NCI-H82 treated with DMSO at 0.1 percent for 48 hours (cell line): Measurements from ENCODE around the gene ZNF394.
"Not testable (repeated sequence)": the region's sequence is repeated elsewhere in the genome, so short reads cannot be mapped to it uniquely, and the experiment has no call there.

Experiments
- DNase-seq: peaks from one replicate; lab custom pipeline; 2025; ENCODE audit not compliant: unreplicated experiment; lab: John Stamatoyannopoulos, UW

ZNF394 gene

DNA sequence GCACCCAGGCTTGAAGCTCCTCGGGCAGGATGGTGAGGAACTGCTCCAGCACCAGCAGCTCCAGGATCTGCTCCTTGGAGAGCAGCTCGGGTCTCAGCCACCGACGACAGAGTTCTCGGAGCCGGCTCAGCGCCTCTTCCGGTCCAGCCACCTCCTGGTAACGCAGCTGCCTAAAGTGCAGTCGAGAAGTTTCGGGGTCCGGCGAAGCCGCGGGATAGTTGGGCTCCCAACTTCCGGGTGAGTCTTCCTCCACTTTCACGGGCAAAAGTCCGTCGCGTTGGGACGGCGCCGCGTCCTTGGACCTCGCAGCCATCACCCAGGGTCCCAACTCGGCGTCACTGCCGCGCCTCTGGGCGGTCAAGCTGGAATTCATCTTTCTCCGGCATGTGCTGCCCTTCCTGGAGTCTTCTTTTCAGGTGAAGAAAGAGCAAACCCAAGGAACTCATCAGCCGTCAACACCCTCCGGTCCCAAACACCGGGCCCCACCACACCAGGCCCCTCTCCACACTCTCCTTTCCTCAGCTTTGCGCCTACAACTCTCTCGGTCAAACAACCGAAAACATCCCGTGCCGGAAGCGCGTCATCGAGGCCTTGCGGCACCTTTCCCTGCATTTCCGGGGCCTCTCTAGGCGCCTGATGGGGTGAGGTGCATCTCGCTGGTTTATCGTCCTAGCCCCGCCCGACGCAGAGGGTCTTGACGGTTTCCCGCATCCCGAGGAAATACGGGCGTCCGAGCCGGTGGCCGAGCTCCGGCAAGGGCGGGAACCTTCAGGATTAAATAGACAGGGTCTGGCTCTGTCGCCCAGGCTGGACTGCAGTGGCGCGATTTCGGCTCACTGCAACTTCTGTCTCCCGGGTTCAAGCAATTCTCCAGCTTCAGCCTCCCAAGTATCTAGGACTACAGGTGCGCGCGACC, at the start of gene ZNF394:
TSS of gene ZNF394 (minus strand) at position 561 of the 916 bp plus-strand sequence. CDS start at position 373, 188 bp downstream.
- DNase-seq = peak; percentile 74

DNA sequence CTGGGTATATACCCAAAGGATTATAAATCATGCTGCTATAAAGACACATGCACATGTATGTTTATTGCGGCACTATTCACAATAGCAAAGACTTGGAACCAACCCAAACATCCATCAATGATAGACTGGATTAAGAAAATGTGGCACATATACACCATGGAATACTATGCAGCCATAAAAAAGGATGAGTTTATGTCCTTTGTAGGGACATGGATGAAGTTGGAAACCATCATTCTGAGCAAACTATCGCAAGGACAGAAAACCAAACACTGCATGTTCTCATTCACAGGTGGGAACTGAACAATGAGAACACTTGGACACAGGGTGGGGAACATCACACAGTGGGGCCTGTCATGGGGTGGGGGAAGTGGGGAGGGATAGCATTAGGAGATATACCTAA, 49.5 kb upstream of the ZNF394 start:
- DNase-seq = not testable (repeated sequence)

DNA sequence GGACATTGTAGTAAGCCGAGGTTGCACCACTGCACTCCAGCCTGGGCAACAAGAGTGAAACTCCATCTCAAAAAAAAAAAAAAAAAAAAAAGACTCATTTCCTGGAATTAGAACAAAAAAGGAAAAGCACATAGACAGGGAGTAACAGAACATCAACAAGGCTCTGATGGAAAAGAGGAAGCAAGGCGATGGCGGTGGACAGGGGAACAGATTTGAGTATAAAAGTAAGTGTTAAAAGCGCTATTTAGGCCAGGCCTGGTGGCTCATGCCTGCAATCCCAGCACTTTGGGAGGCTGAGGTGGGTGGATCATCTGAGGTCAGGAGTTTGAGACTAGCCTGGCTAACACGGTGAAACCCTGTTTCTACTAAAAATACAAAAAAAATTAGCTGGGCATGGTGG, 45.2 kb upstream of the ZNF394 start:
- not testable (repeated sequence) for DNase-seq

DNA sequence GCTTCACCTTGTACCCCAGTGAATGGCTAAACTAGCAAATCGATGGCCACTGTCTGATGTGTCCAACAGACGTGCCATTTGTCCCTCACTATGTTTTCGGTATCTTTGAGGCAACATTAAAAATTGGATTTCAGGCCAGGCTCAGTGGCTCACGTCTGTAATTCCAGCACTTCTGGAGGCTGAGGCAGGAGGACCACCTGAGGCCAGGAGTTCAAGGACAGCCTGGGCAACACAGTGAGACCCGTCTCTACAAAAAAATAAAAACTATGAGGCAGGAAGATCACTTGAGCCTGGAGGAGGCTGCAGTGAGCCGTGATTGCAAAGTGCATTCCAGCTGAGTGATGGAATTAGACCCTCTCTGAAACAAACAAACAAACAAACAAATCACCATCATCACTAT, 43.8 kb upstream of the ZNF394 start:
- DNase-seq = no peak

DNA sequence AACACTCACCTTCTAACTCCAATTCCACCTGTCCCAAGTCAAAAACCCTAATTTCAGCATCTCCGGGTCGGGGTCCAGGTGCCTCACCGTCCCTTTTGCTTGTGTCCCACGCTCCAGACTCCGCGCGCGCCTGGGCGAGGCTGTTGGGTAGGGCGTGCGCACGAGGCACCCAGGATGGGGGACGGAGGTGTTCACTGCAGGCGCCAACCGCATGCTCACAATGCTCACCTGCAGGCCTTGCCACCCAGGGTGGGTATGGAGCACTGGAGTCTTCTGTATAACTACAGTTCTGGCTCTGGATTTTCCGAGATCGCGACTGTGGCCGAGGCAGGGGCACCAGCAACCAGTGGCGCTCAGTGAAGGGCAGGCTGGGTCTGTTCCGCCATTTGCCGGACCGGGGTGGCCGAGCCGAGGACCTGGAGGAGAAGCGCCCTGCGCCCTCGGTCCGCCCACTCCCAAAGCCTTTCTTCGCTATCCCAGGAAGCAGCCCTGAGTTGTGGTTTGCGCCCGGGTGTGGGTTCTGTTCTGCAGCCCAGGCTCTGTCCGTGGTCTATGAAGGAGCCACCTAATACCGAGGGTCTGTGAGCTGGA, 43.1 kb upstream of the ZNF394 start:
- DNase-seq = no peak

DNA sequence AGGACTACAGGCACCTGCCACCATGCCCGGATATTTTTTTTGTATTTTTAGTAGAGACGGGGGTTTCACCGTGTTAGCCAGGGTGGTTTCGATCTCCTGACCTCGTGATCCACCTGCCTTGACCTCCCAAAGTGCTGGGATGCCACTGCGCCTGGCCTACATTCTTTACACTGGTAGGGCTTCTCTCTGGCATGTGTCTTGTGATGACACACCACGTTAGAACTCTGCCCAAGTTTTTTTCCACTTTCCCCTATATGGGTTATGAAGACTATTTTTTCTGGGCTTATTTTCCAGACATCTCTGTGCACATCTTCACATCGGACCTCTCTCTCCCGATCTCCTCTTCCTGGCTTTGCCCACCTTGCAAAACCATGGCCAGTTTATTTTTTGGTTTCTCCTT, 41.1 kb upstream of the ZNF394 start:
- DNase-seq = no peak

DNA sequence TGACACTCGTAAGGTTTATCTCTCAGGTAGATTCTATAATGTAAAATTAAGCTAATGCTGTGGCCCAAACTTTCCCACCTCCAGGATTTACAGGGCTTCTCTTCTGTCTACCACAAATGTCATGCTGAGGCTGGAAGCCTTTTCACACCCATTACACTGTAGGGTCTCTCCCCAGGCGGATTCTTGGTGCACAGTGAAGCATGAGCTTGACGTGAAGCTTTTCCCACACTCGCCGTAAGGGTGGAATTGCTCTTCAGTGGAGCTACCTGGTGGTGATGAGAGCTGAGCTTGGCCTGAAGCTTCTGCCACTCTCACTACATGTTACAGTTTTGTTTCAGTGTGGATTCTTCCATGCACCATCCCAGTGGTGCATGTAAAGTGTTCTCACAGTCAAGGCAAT, 40.5 kb upstream of the ZNF394 start:
- no peak for DNase-seq

DNA sequence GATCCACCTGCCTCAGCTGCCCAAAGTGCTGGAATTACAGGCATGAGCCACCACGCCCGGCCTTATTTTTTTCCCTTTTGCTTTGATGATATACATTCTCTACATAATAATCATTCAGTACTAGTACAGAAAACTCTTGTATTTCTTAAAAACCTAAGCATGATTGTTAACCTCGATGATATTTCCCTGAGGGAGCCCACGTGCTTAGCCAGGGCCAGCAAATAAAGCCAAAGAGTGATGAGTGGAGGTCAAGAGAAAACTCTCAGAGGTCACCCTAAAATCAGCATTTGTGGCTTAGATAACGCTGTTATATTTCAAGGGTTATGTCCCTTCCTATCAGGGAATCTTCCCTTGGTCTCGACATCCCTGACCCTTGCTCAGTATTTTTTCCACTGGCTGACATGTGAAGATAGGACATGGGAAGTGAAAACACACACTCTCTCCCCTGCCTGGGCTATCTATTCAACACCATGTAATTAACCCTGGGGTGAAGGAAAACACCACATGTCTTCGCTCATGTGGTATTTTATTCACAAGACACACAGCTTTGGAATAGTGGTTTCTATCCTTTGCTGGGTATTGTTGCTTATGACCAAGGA, 39.2 kb upstream of the ZNF394 start:
- no peak for DNase-seq

DNA sequence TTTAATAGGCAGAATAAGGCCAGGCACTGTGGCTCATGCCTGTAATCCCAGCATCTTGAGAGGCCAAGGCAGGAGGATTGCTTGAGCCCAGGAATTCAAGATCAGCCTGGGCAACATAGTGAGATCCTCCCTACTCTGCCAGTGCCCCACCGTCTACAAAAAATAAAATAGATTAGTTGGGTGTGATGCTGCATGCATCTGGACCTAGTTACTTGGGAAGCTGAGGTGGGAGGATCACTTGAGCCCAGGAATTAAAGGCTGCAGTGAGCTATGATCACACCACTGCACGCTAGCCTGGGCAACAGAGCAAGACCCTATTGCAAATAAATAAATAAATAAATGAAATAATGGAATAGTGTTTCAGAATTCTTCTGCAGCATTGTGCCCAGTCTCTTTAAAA, 35.6 kb upstream of the ZNF394 start:
- DNase-seq = no peak

DNA sequence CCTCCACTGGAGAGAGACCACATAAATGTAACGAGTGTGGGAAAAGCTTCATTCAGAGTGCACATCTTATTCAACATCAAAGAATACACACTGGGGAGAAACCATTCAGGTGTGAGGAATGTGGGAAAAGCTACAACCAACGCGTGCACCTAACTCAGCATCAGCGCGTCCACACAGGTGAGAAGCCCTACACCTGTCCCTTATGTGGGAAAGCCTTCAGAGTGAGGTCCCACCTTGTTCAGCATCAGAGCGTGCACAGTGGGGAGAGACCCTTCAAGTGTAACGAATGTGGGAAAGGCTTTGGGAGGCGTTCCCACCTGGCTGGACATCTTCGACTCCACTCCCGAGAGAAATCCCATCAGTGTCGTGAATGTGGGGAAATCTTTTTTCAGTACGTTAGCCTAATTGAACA, 31.3 kb upstream of the ZNF394 start:
- no peak for DNase-seq

DNA sequence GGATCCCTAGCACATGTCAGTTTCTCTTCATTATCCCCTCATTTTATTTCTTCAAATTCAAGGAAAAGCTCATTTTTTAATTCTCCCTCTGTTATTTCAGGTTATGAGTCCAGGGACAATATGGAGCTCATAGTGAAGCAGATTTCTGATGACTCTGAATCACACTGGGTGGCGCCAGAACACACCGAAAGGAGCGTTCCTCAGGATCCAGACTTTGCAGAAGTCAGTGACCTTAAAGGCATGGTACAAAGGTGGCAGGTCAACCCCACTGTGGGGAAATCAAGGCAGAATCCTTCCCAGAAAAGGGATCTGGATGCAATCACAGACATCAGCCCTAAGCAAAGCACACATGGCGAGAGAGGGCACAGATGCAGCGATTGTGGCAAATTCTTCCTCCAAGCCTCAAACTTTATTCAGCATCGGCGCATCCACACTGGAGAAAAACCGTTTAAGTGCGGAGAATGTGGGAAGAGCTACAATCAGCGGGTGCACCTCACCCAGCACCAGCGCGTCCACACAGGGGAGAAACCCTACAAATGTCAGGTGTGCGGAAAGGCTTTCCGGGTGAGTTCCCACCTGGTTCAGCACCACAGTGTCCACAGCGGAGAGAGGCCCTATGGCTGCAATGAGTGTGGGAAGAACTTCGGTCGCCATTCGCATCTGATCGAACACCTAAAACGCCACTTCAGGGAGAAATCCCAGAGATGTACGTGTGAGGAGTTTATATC, 25.8 kb upstream of the ZNF394 start:
- DNase-seq = no peak

DNA sequence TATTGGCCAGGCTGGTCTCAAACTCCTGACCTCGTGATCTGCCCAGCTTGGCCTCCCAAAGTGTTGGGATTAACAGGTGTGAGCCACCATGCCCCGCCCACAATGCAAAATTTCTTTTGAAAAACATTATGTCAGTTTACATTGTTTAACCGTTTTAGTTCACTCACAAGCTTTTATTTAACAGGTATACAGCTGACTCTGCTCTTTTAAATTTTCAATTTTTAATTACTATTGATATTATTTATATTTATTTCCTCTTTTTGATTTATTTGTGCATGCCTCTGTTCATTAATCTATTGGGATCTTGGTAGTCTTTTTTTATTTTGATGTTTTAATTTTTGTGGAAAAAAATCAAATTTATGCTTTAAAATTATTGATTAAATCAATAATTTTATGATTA, 21.3 kb upstream of the ZNF394 start:
- DNase-seq = no peak

DNA sequence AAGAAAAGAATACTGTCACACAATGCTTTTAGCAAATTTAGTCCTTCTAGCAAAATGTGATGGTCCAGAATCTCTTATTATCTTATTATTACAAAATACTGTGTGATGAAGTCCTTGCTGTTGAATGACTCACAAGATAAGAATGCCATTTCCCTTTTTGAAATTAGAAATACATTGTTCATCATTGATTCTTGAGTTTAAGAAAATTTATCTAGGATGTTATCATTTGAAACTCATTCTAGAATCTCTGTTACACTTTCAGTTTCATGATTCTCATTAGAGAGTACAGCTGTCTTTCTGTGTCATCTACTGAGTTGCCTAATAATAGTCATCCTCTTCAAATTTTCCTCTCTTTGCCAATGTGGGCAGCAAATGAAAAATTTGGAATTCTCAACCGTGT, 14.0 kb upstream of the ZNF394 start:
- no peak for DNase-seq

DNA sequence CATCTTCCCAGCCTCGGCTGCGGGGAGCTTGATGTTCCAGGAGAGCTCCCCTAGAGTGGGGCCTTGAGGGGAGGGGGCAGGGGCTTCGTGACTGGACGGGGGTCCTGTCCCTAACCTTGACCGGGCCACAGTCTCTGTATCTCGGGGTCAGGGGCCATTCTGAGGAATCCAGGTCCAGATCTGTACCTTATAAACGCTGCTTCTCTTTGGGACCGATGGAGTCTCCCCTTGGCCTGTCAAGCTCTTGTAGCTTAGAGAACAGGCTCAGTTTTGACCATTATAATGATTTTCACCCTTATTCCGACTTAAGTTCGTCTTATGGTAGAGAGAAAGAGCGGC, 5.2 kb upstream of the ZNF394 start:
- no peak for DNase-seq

DNA sequence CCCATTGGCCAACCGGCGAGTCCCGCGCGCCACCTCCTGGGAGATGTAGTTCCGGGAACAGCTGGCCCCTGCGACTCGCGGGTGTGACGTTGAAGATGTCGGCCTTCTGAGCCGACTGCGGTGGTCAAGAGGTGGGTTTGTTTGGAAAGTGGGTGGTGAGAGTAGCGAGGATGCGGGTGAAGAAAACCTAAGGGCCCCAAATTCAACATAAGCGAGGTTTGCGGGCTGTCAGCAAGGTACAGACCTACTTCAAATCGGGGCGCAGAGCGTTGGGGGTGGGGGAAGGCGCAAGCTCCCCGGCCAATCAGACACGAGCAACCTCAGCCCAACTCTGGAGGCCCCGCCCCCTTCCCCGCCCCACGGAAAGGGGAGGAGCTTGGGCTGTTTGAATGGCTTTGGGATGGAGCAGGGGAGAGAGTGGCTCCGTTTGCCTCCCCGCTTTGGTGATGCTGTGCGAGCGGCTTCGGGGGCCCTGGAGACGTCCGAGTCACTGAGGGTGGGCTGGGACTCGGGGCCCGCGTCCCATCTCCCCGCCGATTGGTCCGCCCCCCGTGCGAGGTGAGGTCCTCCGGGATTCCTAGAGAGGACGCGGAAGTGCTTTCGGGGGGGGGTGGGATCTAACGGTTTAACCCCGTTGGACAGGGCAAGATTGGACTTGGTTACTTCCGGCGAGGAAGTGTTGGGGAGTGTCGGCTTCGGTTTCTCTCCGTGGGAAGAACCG, 4.7 kb upstream of the ZNF394 start, which contains the start of gene ZKSCAN5:
TSS of gene ZKSCAN5 (plus strand) at position 60 of the 721 bp plus-strand sequence. CDS start 1,383 bp downstream, outside the sequence.
- peak; percentile 94 for DNase-seq

DNA sequence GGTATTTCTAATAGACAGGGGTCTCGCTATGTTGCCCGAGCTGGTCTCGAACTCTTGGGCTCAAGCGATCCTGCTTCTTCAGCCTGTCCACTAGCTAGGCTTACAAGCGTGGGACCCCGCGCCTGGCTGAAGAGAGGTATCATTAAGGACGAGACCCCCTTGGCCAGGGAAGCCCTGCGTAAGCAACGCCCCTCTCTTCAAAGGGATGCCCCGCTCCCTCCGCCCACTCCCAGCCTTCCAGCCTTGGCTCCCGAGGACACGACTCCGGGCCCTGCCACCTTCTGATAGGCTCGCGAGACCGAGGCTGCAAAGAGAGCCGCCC, 4.2 kb upstream of the ZNF394 start:
- DNase-seq = no peak

DNA sequence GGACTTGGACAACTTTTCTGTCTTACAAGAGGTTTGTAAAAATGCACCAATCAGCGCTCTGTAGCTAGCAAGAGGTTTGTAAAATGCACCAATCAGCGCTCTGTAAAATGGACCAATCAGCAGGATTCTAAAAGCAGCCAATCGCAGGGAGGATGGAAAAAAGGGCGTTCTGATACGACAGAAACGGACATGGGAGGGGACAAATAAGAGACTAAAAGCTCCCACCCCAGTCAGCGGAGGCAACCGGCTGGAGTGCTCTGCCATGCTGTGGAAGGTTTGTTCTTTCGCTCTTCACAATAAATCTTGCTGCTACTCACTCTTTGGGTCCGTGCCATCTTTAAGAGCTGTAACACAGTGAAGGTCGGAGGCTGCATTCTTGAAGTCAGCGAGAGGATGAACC, 1.2 kb upstream of the ZNF394 start:
- DNase-seq = not testable (repeated sequence)

DNA sequence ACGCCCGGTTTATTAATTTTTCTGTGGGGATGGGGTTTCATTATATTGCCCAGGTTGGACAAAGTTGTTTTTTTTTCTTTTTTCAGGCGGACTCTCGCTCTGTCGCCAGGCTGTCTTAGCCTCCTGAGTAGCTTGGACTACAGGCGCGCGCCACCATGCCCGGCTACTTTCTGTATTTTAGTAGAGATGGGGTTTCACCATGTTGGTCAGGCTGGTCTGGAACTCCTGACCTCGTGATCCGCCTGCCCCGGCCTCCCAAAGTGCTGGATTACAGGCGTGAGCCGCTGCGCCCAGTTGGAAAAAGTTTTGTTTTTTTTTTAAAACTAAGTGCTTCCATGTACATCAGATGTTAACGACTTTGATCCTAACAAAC, 542 bp upstream of the ZNF394 start:
- no peak for DNase-seq

DNA sequence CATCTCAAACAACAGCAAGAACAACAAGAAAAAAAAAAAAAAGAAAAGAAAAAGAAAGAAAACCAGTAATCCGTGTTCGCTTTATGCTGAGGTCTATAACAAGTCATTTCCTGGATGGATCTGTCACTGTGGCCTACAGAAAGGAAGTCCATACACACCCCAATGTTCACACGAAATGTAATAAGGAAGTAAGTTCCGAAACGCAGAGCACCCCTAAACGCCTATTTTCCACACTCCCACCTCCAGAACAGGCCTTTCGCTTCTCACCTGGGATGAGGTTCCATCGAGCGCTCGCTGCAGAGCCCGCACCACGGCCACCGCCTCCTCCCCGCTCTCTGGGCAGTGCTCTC, 735 bp downstream of the ZNF394 start:
- DNase-seq = no peak

DNA sequence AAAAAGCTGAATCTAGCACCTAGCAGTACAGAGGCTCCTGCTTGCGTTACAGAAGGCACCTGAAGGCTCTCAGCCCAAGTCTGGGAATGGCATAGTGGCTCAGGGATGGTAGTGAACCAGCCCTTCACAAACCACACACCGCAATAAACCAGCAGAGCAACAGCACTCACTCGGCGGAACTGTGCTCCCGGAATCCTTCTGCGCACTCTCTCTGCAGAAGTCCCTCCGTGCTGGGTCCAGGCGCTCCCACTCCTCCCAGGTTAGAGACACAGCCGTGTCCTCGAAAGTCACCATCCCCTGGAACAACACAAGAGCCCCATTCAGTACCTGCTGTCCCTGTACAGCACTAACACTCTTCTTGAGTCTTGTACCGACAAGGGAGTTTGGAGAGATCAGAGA, 1.5 kb downstream of the ZNF394 start:
- no peak for DNase-seq
